Stimulated activated CD4-positive, alpha-beta T cell treated with anti-CD3 and anti-CD28 coated beads, Interleukin-15, amount 100 ng/mL, for 48 hours (primary cell): Measurements from ENCODE around the gene LGALS9C.
"Not testable (repeated sequence)": the region's sequence is repeated elsewhere in the genome, so short reads cannot be mapped to it uniquely, and the experiment has no call there.

Source experiments
- DNase-seq, 2 donors: peaks; one replicate each; pipeline ENCODE4 v3.0.0-alpha.2; 2020; ENCODE audit warnings: low read depth in 2 of 2

Gene LGALS9C

DNA sequence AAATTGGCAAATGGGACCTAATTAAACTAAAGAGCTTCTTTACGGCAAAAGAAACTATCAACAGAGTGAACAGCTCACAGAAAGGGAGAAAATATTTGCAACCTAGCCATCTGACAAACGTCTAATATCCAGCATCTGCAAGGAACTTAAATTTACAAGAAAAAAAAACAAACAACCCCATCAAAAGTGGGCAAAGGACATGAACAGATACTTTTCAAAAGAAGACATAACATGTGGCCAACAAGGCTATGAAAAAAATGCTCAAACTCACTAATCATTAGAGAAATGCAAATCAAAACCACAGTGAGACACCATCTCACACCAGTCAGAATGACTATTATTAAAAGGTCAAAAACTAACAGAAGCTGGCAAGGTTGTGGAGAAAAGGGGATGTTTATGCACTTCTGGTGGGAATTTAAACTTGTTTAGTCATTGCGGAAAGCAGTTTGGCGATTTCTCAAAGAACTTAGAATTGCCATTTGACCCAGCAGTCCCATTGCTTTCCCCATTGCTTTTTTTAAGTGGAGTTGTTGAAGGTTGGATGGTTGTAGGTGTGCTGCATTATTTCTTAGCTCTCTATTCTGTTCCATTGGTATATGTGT, 52.4 kb downstream of the LGALS9C start:
- not testable (repeated sequence) for DNase-seq

DNA sequence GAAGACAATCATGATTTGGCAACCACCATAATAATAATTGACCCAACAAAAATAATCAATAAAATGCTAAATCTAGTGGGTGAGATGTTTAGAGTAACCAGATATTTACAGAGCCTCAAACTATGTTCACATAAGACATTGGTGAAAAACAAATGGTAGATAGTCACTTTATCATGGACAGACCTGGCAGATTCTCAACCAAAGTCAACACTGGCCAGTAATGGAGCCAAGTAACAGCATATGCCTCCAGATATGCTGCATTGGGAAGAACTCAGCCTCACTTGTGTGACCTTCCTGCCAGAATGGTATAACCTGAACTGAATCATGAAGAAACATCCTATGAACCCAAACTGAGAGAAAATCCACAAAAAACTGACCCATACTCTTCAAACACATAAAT, 53.8 kb downstream of the LGALS9C start:
- not testable (repeated sequence) for DNase-seq

DNA sequence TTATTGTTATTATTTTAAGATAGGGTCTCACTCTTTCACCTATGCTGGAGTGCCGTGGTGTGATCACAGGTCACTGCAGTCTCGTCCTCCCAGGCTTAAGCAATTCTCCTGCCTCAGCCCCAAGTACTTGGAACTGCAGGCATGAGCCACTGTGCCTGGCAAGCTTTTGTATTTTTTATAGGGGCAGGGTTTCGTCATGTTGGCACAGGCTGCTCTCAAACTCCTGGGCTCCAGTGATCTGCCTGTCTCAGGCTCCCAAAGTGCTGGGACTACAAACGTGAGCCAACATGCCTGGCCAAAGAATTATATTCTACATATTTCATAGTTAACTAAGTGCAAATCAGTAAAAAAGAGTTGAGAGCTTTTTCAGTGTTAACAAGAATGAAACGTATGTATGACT, 65.6 kb downstream of the LGALS9C start:
- DNase-seq: not testable (repeated sequence)

DNA sequence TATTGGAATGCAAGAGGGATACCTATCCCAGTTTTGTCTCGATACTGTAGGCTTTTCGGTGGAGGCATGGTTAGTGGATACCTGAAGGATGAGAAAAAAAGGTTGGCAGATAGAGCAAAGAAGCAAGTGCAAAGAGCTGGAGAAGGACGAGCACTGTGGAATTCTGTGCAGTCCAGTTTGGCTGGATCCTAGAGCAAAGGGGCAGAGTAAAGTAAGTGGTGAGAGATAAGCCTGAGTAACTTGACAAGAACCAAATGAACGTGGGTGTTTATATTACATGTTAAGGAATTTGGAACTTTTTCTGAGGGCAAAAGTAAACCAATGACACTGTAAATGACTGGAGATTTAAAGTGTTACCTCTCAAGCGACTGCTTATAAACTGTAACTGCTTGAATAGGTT, 66.3 kb downstream of the LGALS9C start:
- not testable (repeated sequence) for DNase-seq
